Neural progenitor cell (in vitro differentiated cells): ENCODE results near the gene OPCML. TPM values are rescaled to one million over a fixed set of nuclear protein-coding genes. Genes with fewer than 3 reads are reported as not detected.

ENCODE experiments used
- DNase-seq: peaks from one replicate; pipeline ENCODE4 v3.0.0-alpha.2; 2016; ENCODE audit warnings: low spot score
- H2AFZ ChIP-seq: fragments of 200-600 bp; sonication (generic); replicated peaks from 2 replicates; pipeline ENCODE4 v1.6.1; 2016; ENCODE audit warnings: antibody characterized with exemption
- H3F3A ChIP-seq: fragments of 200-600 bp; sonication (generic); 2 replicates; pipeline ENCODE4 v1.6.1; 2016; ENCODE audit warnings: antibody characterized with exemption, low read depth
- H3K27ac ChIP-seq: fragments of 200-600 bp; sonication (generic); 2 replicates; pipeline ENCODE4 v1.5.1; 2016; ENCODE audit warnings: mild to moderate bottlenecking
- H3K27me3 ChIP-seq: fragments of 200-600 bp; sonication (generic); 2 replicates; pipeline ENCODE4 v1.6.1; 2016; ENCODE audit warnings: mild to moderate bottlenecking, moderate library complexity
- H3K36me3 ChIP-seq: fragments of 200-600 bp; sonication (generic); 2 replicates; pipeline ENCODE4 v1.5.1; 2016
- H3K4me1 ChIP-seq: fragments of 200-600 bp; sonication (generic); 2 replicates; pipeline ENCODE4 v1.6.1; 2016; ENCODE audit warnings: mixed run types
- H3K4me2 ChIP-seq: fragments of 200-600 bp; sonication (generic); 2 replicates; pipeline ENCODE4 v1.6.1; 2016
- H3K4me3 ChIP-seq: fragments of 200-600 bp; sonication (generic); 2 replicates; pipeline ENCODE4 v1.5.1; 2016
- H3K79me2 ChIP-seq: fragments of 200-600 bp; sonication (generic); 2 replicates; pipeline ENCODE4 v1.6.1; 2016; ENCODE audit warnings: low read depth
- H3K9ac ChIP-seq: fragments of 200-600 bp; sonication (generic); 2 replicates; pipeline ENCODE4 v1.6.1; 2016
- H3K9me3 ChIP-seq: fragments of 200-600 bp; sonication (generic); 2 replicates; pipeline ENCODE4 v1.5.1; 2016; ENCODE audit warnings: low read depth
- H4K20me1 ChIP-seq: fragments of 200-600 bp; sonication (generic); 2 replicates; pipeline ENCODE4 v1.6.1; 2016; ENCODE audit warnings: low read depth
- H3K27ac Mint-ChIP-seq: 3 replicates; pipeline ENCODE4 v1.8.0; 2021; ENCODE audit warnings: mixed read lengths
- H3K27me3 Mint-ChIP-seq: 2 replicates; pipeline ENCODE4 v1.8.0; 2022; ENCODE audit warnings: low read depth, mild to moderate bottlenecking, inconsistent platforms, moderate library complexity, mixed read lengths; ENCODE audit not compliant: insufficient read depth
- H3K36me3 Mint-ChIP-seq: 3 replicates; pipeline ENCODE4 v1.8.0; 2021; ENCODE audit warnings: mixed read lengths
- H3K4me1 Mint-ChIP-seq: 3 replicates; pipeline ENCODE4 v1.8.0; 2021; ENCODE audit warnings: mixed read lengths
- H3K4me3 Mint-ChIP-seq: 3 replicates; pipeline ENCODE4 v1.8.0; 2021; ENCODE audit warnings: mild to moderate bottlenecking, moderate library complexity, mixed read lengths
- H3K9me3 Mint-ChIP-seq: 3 replicates; pipeline ENCODE4 v1.8.0; 2020; ENCODE audit warnings: mixed read lengths
- EZH2 ChIP-seq: fragments of 200-600 bp; sonication (generic); IDR thresholded peaks from 2 replicates; pipeline ENCODE4 v1.6.1; 2017; ENCODE audit warnings: antibody characterized with exemption, mild to moderate bottlenecking, moderate library complexity
- EZH2phosphoT487 ChIP-seq: fragments of 200-600 bp; sonication (generic); IDR thresholded peaks from 2 replicates; pipeline ENCODE4 v1.6.1; 2017; ENCODE audit warnings: antibody characterized with exemption
- total RNA-seq: library from RNA; depleted of rRNA; stranded (reverse); fragments of >200 nt; gene quantifications from 2 replicates; pipeline ENCODE4 v1.2.3, GENCODE V29; 2015; ENCODE audit warnings: low replicate concordance
- TF ChIP-seq, protein P1 (sequence below): fragments of 200-600 bp; sonication (generic); IDR thresholded peaks from 2 replicates; pipeline ENCODE4 v1.5.1; 2017; ENCODE audit warnings: antibody characterized with exemption, mild to moderate bottlenecking

OPCML gene
- total RNA-seq, 1 donor from 2014 or later: 0.02 TPM

- no peak overlapping the region for H3K27ac Mint-ChIP-seq
- Histone ChIP-seq H3K9me3 (no peaks in the 10 kb centered on the region), H2AFZ (no peak overlapping the region), H3K4me1 (no peaks in the 10 kb centered on the region), H3K36me3 (no peaks in the 10 kb centered on the region), H3K9ac (no peak overlapping the region), H3K4me3 (no peak overlapping the region), H3K27ac (no peak overlapping the region), H3F3A (no peaks in the 10 kb centered on the region), H3K4me2 (no peak overlapping the region), H3K79me2 (no peaks in the 10 kb centered on the region), H3K27me3 (no peaks in the 10 kb centered on the region), H4K20me1 (no peaks in the 10 kb centered on the region)
- peaks cover under 1% of the 10 kb centered on the region for H3K36me3 Mint-ChIP-seq
- H3K27me3 Mint-ChIP-seq: peaks cover 5% of the 10 kb centered on the region
- no peaks in the 10 kb centered on the region for H3K4me1 Mint-ChIP-seq
- H3K4me3 Mint-ChIP-seq: no peak overlapping the region
- TF ChIP-seq EZH2 (no peak), EZH2phosphoT487 (no peak)
- TF ChIP-seq, protein P1, sequence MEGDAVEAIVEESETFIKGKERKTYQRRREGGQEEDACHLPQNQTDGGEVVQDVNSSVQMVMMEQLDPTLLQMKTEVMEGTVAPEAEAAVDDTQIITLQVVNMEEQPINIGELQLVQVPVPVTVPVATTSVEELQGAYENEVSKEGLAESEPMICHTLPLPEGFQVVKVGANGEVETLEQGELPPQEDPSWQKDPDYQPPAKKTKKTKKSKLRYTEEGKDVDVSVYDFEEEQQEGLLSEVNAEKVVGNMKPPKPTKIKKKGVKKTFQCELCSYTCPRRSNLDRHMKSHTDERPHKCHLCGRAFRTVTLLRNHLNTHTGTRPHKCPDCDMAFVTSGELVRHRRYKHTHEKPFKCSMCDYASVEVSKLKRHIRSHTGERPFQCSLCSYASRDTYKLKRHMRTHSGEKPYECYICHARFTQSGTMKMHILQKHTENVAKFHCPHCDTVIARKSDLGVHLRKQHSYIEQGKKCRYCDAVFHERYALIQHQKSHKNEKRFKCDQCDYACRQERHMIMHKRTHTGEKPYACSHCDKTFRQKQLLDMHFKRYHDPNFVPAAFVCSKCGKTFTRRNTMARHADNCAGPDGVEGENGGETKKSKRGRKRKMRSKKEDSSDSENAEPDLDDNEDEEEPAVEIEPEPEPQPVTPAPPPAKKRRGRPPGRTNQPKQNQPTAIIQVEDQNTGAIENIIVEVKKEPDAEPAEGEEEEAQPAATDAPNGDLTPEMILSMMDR: no peak
- no peak for DNase-seq
- peaks cover 15% of the 10 kb centered on the region for H3K9me3 Mint-ChIP-seq
Measured at GRCh38 chr11:132396318-132396717, 1136.0 kb downstream of the OPCML start.

DNA sequence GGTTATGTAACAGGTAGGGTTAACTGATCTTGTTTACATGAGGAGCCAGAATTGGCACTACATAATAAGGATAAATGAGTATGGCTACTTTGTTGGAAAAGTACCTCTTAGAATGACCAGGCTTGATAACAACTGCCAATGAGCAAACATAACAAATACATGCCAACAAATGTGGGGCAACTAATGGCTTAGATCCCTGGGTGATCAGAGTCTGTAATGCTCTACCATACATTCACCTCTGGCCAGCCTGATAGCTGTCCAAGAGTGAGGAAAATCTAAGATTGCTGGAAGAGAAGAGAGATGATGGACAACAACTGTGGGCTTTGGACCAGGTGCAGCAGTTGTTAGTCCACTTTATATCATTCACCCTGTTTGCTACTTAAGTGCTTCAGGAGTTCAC lies 1136.9 kb downstream of the OPCML start:
- H3K27ac Mint-ChIP-seq: no peak overlapping the region
- Histone ChIP-seq H3F3A (no peaks in the 10 kb centered on the region), H3K79me2 (no peaks in the 10 kb centered on the region), H3K27me3 (no peaks in the 10 kb centered on the region), H3K9me3 (no peaks in the 10 kb centered on the region), H3K9ac (no peak overlapping the region), H3K4me2 (no peak overlapping the region), H4K20me1 (no peaks in the 10 kb centered on the region), H3K4me3 (no peak overlapping the region), H3K27ac (no peak overlapping the region), H2AFZ (no peak overlapping the region), H3K4me1 (no peaks in the 10 kb centered on the region), H3K36me3 (no peaks in the 10 kb centered on the region)
- peaks cover 18% of the 10 kb centered on the region for H3K9me3 Mint-ChIP-seq
- peaks cover 3% of the 10 kb centered on the region for H3K36me3 Mint-ChIP-seq
- H3K4me1 Mint-ChIP-seq: no peaks in the 10 kb centered on the region
- no peak for DNase-seq
- TF ChIP-seq EZH2 (no peak), EZH2phosphoT487 (no peak)
- TF ChIP-seq, protein P1: no peak
- peaks cover 5% of the 10 kb centered on the region for H3K27me3 Mint-ChIP-seq
- H3K4me3 Mint-ChIP-seq: no peak overlapping the region

DNA sequence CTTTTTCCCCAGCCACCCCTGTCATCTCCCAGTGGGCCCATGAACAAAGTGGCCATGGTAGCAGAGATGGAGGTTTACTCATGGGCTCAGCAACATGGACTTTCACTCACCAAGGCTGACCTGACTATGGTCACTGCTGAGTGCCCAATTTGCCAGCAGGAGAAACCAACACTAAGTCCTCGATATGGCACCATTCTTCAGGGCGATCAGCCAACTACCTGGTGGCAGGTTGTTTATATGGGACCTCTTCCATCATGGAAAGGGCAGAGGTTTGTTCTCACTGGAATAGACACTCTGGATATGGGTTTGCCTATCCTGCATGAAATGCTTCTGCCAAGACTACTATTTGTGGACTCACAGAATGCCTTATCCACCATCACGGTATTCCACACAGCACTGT lies 1152.8 kb downstream of the OPCML start:
- no peaks in the 10 kb centered on the region for H3K4me1 ChIP-seq
- H3K4me2 ChIP-seq: no peak overlapping the region
- Mint-ChIP-seq H3K27me3 (peaks cover 2% of the 10 kb centered on the region), H3K4me3 (no peak overlapping the region), H3K9me3 (peaks cover 21% of the 10 kb centered on the region), H3K4me1 (no peaks in the 10 kb centered on the region), H3K36me3 (no peaks in the 10 kb centered on the region), H3K27ac (no peak overlapping the region)
- H3K9me3 ChIP-seq: no peaks in the 10 kb centered on the region
- no peak for DNase-seq
- no peaks in the 10 kb centered on the region for H4K20me1 ChIP-seq
- TF ChIP-seq, protein P1: no peak
- TF ChIP-seq EZH2 (no peak), EZH2phosphoT487 (no peak)
- H3K4me3 ChIP-seq: no peak overlapping the region
- no peak overlapping the region for H2AFZ ChIP-seq
- no peaks in the 10 kb centered on the region for H3K27me3 ChIP-seq
- no peaks in the 10 kb centered on the region for H3F3A ChIP-seq
- H3K79me2 ChIP-seq: no peaks in the 10 kb centered on the region
- no peak overlapping the region for H3K27ac ChIP-seq
- H3K9ac ChIP-seq: no peak overlapping the region
- no peaks in the 10 kb centered on the region for H3K36me3 ChIP-seq
